ENCODE measurements around the gene SNX10. TPM values are rescaled to one million over a fixed set of nuclear protein-coding genes. Genes with fewer than 3 reads are reported as not detected.

The SNX10 gene
- total RNA-seq, 1 donor from 2014 or later: 5.2 TPM

DNA sequence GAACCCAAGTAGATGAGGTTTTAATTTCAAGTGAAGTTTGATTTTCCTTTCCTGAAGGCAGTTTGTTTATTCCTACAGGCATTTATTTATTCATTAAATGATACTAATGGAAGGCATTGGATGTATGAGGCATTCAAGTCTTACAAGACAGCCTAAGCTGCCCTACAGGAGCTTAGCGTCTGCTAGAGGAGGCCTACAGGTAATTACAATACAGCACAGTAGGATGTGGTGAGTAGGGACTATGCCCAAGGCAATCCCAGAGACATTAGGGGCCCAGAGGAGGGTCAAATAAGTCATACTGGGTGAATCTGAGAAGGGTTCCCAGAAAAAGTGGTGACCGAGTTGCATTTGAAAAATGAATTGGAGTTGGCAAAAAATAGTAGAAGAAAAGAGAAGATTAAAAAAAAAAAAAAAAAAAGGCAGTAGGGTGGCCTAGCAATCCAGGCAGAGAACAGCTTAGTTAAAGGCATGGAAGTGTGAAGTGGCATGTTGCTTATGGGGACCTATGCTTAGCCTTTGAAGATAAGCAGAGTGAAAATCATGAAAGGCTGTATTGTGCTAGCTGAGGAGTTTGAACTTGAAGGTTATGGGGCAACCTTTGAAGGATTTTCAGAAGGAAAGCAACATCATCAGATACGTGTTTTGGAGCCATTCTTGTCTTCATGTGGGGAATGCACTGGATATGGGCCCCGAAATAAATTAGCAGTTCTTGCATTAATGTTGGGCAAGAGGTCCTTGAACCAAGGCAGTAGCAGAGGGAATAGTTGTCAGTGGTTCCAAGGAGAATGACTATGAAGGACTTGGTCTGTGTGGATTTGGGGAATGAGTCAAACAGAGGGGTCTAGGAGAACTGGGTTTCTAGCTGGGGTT lies 65.5 kb downstream of the SNX10 start:
- DNase-seq (ENCODE audit: extremely low spot score in 2 of 2): no peak
- no peaks in the 10 kb centered on the region for H3K9me3 ChIP-seq
- intact Hi-C loops (cut with DNase I): no loop called here

DNA sequence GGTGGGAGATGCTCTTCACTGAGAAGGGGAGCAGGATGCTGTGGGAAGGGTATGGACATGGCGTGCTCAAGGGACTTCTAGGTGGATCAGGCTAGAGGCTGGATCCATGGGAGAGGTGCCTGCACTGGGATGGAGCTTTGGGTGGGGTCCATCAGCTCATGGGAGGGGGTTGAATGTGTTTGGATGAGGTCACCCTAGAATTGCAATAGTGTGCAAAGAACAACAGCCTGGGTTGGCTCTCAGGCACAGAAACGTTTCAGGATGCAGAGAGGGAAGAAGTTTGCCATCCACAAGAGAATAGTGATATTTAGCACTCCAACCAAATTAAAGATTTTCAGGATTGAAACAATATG lies 66.1 kb downstream of the SNX10 start:
- Histone ChIP-seq H3K36me3 (no peaks in the 10 kb centered on the region), H3K4me3 (no peak overlapping the region), H3K27me3 (no peaks in the 10 kb centered on the region), H3K27ac (no peak overlapping the region), H3K9me3 (no peaks in the 10 kb centered on the region), H3K4me1 (no peaks in the 10 kb centered on the region)
- no peak for TF ChIP-seq POLR2AphosphoS5 (IDR thresholded peaks at IDR 0.05; ENCODE audit: insufficient read depth in 1 of 2, low read depth in 1 of 2)
- TF ChIP-seq, protein P1, sequence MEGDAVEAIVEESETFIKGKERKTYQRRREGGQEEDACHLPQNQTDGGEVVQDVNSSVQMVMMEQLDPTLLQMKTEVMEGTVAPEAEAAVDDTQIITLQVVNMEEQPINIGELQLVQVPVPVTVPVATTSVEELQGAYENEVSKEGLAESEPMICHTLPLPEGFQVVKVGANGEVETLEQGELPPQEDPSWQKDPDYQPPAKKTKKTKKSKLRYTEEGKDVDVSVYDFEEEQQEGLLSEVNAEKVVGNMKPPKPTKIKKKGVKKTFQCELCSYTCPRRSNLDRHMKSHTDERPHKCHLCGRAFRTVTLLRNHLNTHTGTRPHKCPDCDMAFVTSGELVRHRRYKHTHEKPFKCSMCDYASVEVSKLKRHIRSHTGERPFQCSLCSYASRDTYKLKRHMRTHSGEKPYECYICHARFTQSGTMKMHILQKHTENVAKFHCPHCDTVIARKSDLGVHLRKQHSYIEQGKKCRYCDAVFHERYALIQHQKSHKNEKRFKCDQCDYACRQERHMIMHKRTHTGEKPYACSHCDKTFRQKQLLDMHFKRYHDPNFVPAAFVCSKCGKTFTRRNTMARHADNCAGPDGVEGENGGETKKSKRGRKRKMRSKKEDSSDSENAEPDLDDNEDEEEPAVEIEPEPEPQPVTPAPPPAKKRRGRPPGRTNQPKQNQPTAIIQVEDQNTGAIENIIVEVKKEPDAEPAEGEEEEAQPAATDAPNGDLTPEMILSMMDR (IDR thresholded peaks at IDR 0.05): no peak
- no peak for TF ChIP-seq POLR2A (IDR thresholded peaks at IDR 0.05)
- no peak for DNase-seq (ENCODE audit: extremely low spot score in 2 of 2)
- intact Hi-C loops (cut with DNase I): no loop called here

More for the DNA sequence above, 65.5 kb downstream of the SNX10 start:
- no peak overlapping the region for H3K27ac ChIP-seq
- H3K27me3 ChIP-seq: no peaks in the 10 kb centered on the region
- H3K36me3 ChIP-seq: no peaks in the 10 kb centered on the region
- H3K4me3 ChIP-seq: no peak overlapping the region
- no peaks in the 10 kb centered on the region for H3K4me1 ChIP-seq
- TF ChIP-seq POLR2AphosphoS5 (IDR thresholded peaks at IDR 0.05; ENCODE audit: insufficient read depth in 1 of 2, low read depth in 1 of 2) (no peak), POLR2A (IDR thresholded peaks at IDR 0.05) (no peak)
- TF ChIP-seq, protein P1 (IDR thresholded peaks at IDR 0.05): no peak

DNA sequence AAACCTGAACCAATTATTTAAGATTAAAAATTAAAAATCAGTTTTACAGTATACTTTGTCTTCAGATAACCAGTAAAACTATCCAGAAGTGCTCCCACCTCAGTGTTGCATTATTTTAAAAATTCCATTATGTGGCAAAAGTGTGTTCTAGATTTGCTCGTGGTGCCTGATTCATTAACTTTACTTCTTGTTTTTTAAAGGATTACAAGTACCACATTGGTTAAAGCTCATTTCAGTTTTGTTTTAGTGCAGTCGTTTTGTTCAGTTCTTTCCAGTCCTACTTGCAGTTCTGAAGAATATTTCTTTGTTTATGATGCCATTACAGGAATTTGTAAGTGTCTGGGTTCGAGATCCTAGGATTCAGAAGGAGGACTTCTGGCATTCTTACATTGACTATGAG lies 69.0 kb downstream of the SNX10 start:
- no peaks in the 10 kb centered on the region for H3K9me3 ChIP-seq
- TF ChIP-seq POLR2A (IDR thresholded peaks at IDR 0.05) (no peak), POLR2AphosphoS5 (IDR thresholded peaks at IDR 0.05; ENCODE audit: insufficient read depth in 1 of 2, low read depth in 1 of 2) (no peak)
- TF ChIP-seq, protein P1 (IDR thresholded peaks at IDR 0.05): no peak
- no peaks in the 10 kb centered on the region for H3K27me3 ChIP-seq
- H3K4me1 ChIP-seq: no peaks in the 10 kb centered on the region
- no peaks in the 10 kb centered on the region for H3K36me3 ChIP-seq
- H3K4me3 ChIP-seq: no peak overlapping the region
- no peak for DNase-seq (ENCODE audit: extremely low spot score in 2 of 2)
- no peak overlapping the region for H3K27ac ChIP-seq
- intact Hi-C loops (cut with DNase I): loop anchor here (10.0 kb wide), 2 partner anchors 276 to 466 kb away; no protein-coding TSS in a partner anchor

DNA sequence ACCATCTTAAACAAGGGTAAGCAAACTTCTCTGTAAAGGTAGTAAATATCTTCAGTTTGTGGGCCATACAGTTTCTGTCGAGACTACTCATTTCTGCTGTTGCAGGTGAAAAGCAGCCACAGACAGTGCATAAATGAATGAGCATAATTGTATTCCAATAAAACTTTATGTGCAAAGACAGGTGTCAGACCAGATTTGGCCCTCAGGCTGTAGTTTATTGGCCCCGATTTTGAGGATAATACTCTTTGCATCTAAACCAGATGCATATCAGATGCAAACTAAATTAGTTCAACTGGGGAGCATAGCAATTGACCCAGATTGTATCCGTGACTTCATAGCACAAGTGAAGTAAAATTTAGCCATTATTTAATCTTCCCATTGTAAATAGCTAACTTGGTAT lies 70.0 kb downstream of the SNX10 start:
- no peak overlapping the region for H3K27ac ChIP-seq
- H3K36me3 ChIP-seq: no peaks in the 10 kb centered on the region
- no peaks in the 10 kb centered on the region for H3K27me3 ChIP-seq
- H3K4me3 ChIP-seq: no peak overlapping the region
- no peaks in the 10 kb centered on the region for H3K4me1 ChIP-seq
- intact Hi-C loops (cut with DNase I): loop anchor here (10.0 kb wide), 2 partner anchors 277 to 467 kb away; no protein-coding TSS in a partner anchor
- TF ChIP-seq POLR2A (IDR thresholded peaks at IDR 0.05) (no peak), POLR2AphosphoS5 (IDR thresholded peaks at IDR 0.05; ENCODE audit: insufficient read depth in 1 of 2, low read depth in 1 of 2) (no peak)
- TF ChIP-seq, protein P1 (IDR thresholded peaks at IDR 0.05): no peak
- no peak for DNase-seq (ENCODE audit: extremely low spot score in 2 of 2)
- no peaks in the 10 kb centered on the region for H3K9me3 ChIP-seq

DNA sequence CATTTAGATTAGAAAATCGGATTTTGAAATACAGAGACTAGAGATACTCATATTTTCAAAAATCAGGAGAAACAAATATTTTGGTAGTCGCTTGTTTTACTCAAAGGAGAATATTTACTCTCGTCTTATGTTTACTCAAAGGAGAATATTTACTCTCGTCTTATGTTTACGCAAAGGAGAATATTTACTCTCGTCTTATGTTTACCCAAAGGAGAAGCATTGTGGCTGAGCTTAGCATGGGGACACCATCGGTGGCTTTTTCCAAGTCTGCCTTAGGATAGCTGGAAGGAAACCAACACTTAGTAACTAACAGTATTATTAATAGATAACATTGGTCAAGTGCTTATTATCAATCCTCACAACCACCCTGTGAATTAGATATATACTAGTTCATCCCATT lies 71.8 kb downstream of the SNX10 start:
- no peaks in the 10 kb centered on the region for H3K27me3 ChIP-seq
- intact Hi-C loops (cut with DNase I): loop anchor here (10.0 kb wide), 2 partner anchors 279 to 469 kb away; no protein-coding TSS in a partner anchor
- no peaks in the 10 kb centered on the region for H3K36me3 ChIP-seq
- H3K4me1 ChIP-seq: no peaks in the 10 kb centered on the region
- H3K4me3 ChIP-seq: no peak overlapping the region
- DNase-seq (ENCODE audit: extremely low spot score in 2 of 2): no peak
- TF ChIP-seq POLR2AphosphoS5 (IDR thresholded peaks at IDR 0.05; ENCODE audit: insufficient read depth in 1 of 2, low read depth in 1 of 2) (no peak), POLR2A (IDR thresholded peaks at IDR 0.05) (no peak)
- TF ChIP-seq, protein P1 (IDR thresholded peaks at IDR 0.05): no peak
- no peak overlapping the region for H3K27ac ChIP-seq
- H3K9me3 ChIP-seq: no peaks in the 10 kb centered on the region
